GM19025 (cell line): ENCODE data around the gene INPP5A.

Source experiments
- ATAC-seq: cut with Tn5 transposase; IDR thresholded peaks from one replicate; pipeline ENCODE4 v1.9.1; 2021; ENCODE audit warnings: mild to moderate bottlenecking, low read depth, moderate library complexity; ENCODE audit not compliant: unreplicated experiment

INPP5A gene

GRCh38 chr10:132639470-132639869 is 101.9 kb downstream of the INPP5A start:
- no peak for ATAC-seq

- no peak for ATAC-seq
Measured at GRCh38 chr10:132640326-132641125, 102.9 kb downstream of the INPP5A start.

- ATAC-seq, result no peak
Measured at GRCh38 chr10:132641401-132641800, 103.8 kb downstream of the INPP5A start.

DNA sequence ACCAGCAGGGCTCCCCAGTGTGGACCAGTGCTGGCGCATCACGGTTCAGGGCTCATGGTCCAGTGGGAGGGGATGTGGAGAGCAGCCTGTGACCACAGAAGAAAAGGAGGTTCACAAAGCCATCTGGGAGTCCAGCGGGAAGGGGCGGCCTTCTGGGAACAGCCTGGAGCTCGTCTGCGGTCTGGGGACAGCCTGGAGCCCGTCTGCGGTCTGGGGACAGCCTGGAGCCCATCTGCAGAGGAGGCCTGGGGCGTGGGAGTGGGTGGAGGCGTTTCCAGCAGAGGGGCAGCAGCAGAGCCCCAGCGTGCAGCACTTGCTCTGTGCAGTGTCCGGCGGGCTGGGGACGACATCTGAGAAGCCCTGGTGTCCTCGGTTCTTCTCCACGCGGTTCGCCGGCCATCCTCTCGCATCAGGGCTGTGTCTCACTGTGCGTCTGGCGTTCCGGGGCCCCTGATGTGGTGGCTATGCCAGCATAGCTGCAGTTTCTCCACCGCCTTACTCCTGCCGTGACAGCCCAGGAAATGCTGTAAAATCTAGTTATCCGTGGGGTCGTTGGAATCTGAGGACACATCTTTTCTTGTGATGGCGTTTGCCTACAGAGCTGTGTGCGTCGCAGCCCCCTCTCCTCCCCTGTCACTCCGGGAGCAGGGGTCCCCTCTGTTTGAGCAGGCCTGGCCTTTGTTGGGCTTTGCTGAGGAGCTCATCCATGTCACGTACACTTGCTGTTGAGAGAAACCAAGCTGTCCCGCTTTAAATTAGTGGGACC is 104.6 kb downstream of the INPP5A start:
- no peak for ATAC-seq

DNA sequence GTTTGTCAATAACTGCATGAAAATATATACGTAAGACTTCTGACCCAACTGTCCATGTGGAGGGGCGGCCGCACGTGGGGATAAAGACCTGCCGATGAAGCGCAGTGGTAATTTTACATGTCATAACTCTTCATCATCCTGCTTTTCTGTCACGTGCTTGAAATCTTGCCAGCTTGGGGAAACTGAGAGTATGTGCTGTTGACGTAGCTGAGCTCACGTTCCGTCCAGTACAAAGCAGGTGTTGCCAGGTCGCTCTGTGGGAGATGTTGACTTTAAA is 105.1 kb downstream of the INPP5A start:
- no peak for ATAC-seq

DNA sequence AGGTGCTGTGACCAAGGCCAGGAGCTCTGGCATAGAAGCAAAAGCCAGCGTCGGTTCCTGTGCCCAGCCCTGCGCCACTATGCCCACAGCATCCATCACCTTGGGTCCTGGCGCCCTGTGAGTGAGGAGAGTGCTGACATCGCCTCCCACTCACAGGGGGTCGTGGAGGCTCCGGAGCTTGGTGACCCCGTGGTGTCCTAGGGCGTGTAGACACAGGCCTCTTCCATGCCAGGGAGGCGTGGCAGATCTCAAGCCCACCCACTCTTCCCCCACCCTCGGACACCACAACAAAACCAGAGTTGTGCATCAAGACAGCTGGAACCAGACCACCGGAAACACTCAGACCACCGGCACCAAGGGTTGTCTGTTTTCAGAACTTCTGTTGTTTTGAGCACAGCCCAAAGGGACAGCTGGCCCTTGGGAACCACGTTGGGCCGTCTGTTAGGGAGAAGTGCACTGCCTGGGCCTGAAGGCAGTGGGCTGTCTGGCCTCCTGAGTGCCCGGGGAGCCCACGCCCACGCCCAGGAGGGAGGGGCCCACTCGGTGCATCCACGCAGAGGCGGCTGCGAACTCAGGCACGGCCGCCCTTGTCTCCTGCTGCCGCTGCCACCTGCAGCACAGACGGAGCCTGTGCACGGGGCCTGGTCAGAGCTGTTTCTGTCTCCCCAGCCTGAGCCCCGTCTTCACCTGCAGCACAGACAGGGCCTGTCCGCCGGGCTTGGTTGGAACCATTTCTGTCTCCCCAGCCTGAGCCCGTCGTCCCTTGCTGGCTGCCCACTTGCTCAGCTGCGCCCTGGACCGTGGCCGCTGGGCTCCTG is 106.3 kb downstream of the INPP5A start:
- ATAC-seq, result no peak

- ATAC-seq, result no peak
Measured at GRCh38 chr10:132644527-132645246, 107.1 kb downstream of the INPP5A start.

- no peak for ATAC-seq
Measured at GRCh38 chr10:132645247-132645530, 107.6 kb downstream of the INPP5A start.

GRCh38 chr10:132645630-132646442 is 108.2 kb downstream of the INPP5A start:
- ATAC-seq, result no peak

GRCh38 chr10:132646443-132647097 is 109.0 kb downstream of the INPP5A start:
- no peak for ATAC-seq

DNA sequence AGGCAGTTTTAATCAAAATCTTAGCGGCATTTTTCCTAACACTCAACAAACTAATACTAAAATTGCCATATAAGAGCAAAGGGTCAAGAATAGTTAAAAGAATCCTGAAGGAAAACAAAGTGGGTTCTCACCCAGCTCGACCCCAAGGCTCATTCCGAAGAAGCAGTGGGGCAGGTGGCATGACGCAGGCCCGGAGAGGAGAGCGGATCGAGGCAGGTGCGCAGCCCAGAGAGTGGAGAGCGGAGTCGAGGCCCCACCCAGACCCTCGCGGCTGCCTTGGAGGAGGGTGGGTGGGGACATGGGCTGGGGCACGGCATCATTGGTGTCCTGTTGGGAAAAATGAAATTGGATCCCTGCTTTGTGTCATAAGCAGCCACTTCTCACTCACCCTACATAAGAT is 109.8 kb downstream of the INPP5A start:
- ATAC-seq, result no peak

DNA sequence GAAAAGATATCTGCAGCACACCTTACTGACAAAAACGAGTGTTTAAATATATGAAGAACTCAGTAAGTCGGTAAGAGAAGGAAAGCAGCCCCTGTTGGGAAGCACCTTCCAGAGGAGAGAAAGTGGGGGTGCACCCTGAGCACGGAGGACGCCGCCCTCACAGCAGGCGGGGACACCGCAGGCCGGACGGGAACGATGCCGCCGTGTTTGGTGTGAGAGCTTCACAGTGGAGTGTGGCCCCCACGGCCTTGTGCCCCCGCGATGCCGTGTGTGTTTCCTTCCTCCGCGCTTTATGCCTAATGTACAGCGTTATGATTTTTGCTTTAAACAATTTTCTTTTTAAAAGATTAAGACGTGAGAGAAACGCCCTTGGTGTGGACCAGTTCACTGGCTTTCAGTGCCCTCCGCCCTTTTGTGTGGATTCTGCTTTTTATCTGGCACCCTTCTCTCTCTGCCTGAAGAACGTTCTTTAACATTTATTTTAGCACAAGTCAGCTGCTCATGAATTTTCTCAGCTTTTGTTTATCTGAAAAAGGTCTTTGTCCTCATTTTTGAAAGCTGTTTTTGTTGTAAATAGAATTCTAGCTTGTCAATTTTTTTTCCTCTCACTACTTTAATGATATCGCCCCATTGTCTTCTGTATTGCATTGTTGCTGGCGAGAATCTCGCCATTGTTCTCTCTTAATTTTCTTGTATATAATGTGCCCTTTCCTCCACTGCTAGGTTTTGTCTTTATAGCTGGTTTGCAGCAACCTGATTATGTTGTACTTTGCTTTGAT is 110.7 kb downstream of the INPP5A start:
- no peak for ATAC-seq

- ATAC-seq, result no peak
Measured at GRCh38 chr10:132648851-132649528, 111.4 kb downstream of the INPP5A start.

GRCh38 chr10:132649651-132650360 is 112.2 kb downstream of the INPP5A start:
- ATAC-seq, result no peak

GRCh38 chr10:132650611-132651250 is 113.1 kb downstream of the INPP5A start:
- ATAC-seq, result no peak

DNA sequence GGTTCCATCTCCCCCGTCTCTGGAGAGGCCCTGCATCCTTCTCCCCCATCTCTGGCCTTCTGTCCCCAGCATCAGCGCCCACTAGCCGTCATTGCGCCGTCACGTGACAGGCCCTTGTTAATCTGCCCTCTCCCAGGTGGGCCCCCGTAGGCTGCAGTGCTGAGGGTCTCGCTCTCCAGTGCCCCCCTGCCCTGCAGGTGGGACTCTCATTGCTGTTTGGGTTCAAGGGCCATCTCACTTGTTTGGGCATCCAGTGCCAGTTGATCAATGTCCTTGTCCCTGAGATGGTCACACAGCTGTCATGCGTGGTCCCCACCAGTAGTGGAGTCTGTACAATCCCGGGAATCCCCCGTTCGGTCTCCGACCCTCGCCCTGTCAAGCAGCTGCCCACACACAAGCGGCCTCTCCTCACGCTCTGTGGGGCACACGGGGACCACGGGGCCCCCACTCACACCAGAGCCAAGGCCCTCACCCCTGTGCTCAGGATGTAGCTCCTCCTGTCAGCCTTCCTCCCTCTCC is 114.0 kb downstream of the INPP5A start:
- ATAC-seq, result no peak

- ATAC-seq, result no peak
Measured at GRCh38 chr10:132652446-132652845, 114.9 kb downstream of the INPP5A start.
